K562 (cell line): Measurements from ENCODE around the gene ZNF335. TPM values are rescaled to one million over a fixed set of nuclear protein-coding genes. Genes with fewer than 3 reads are reported as not detected.
A peak's percentile ranks its signal among the peaks of the same experiment; 100 is the strongest.

Source experiments
- FOS ChIP-seq: IDR thresholded peaks from 3 replicates; pipeline ENCODE4 v1.6.1; 2011; ENCODE audit not compliant: insufficient read length; ENCODE audit errors: extremely low read depth
- HDAC2 ChIP-seq: fragments of 450-650 bp; IDR thresholded peaks from 2 replicates; pipeline ENCODE4 v1.6.1; 2016; ENCODE audit warnings: mild to moderate bottlenecking
- HDAC6 ChIP-seq: IDR thresholded peaks from 2 replicates; pipeline ENCODE4 v1.6.1; 2012; ENCODE audit warnings: low read depth, mild to moderate bottlenecking, control low read depth, inconsistent platforms, low read length, moderate library complexity
- HNRNPUL1 ChIP-seq: fragments of 200-400 bp; formaldehyde crosslinking; IDR thresholded peaks from 2 replicates; pipeline ENCODE4 v1.6.1; 2017; ENCODE audit warnings: low read length
- MCM5 ChIP-seq: fragments of 450-650 bp; IDR thresholded peaks from 2 replicates; pipeline ENCODE4 v1.6.1; 2016; ENCODE audit warnings: low read depth
- POLR3A ChIP-seq: IDR thresholded peaks from 2 replicates; pipeline ENCODE4 v1.6.1; 2011; ENCODE audit warnings: borderline replicate concordance, mild to moderate bottlenecking, moderate library complexity; ENCODE audit not compliant: insufficient read length, insufficient read depth; ENCODE audit errors: extremely low read depth
- SMAD3 ChIP-seq: fragments of 450-650 bp; formaldehyde crosslinking; conservative IDR thresholded peaks from 2 replicates; pipeline ENCODE4 v1.4.0; 2020; ENCODE audit warnings: mild to moderate bottlenecking
- SRSF9 ChIP-seq: fragments of 200-400 bp; formaldehyde crosslinking; IDR thresholded peaks from 2 replicates; pipeline ENCODE4 v1.6.1; 2017; ENCODE audit warnings: low read depth, low read length, borderline replicate concordance
- ZC3H4 ChIP-seq: sonication (generic); formaldehyde crosslinking; IDR thresholded peaks from 2 replicates; pipeline ENCODE4 v1.9.0; 2021; ENCODE audit warnings: missing genetic modification reagents, borderline replicate concordance
- ZNF77 ChIP-seq: fragments of 250-450 bp; sonication (Bioruptor Pico); IDR thresholded peaks from 2 replicates; pipeline ENCODE4 v1.5.0; 2020
- ZNF830 ChIP-seq: fragments of 250-450 bp; sonication (Bioruptor Pico); IDR thresholded peaks from 2 replicates; pipeline ENCODE4 v1.5.0; 2021; ENCODE audit warnings: mild to moderate bottlenecking
- polyA plus RNA-seq, 8 experiments: library from polyadenylated mRNA; depleted of rRNA in 4 of 8; stranded (reverse) in 5 of 8; unstranded in 3 of 8; fragments of >200 nt; fragmentation: Nextera tagmentation in 2 of 8; fragmentation: Illumina TruSeq in 1 of 8; extraction: Ambion mirVana in 2 of 8; extraction: Trizol in 1 of 8; gene quantifications; 2 replicates each; pipeline versions ENCODE4 v1.2.1 to v1.2.3, GENCODE V29; 2011 to 2014; ENCODE audit warnings: inconsistent platforms in 1 of 8, missing spikeins in 1 of 8
- total RNA-seq, 7 experiments: library from RNA; depleted of rRNA in 6 of 7; stranded (reverse); fragments of >200 nt in 6 of 7; fragmentation: Illumina TruSeq in 2 of 7; extraction: Trizol in 2 of 7; gene quantifications; 2 replicates each; pipeline versions ENCODE4 v1.2.1 to v1.2.3, GENCODE V29; 2011 to 2021; ENCODE audit warnings: low replicate concordance in 1 of 7
- TF ChIP-seq, protein P1 (sequence below): sonication (generic); formaldehyde crosslinking; IDR thresholded peaks from 2 replicates; pipeline ENCODE4 v1.8.0; 2023; ENCODE audit warnings: missing genetic modification reagents, mild to moderate bottlenecking, borderline replicate concordance
- TF ChIP-seq, protein P2 (sequence below): sonication (generic); formaldehyde crosslinking; IDR thresholded peaks from 2 replicates; pipeline ENCODE4 v1.8.0; 2022; ENCODE audit warnings: missing genetic modification reagents, mild to moderate bottlenecking, borderline replicate concordance
- TF ChIP-seq, protein P3 (sequence below): fragments of 450-650 bp; formaldehyde crosslinking; IDR thresholded peaks from 2 replicates; pipeline ENCODE4 v1.4.0; 2022; ENCODE audit warnings: mild to moderate bottlenecking, moderate library complexity
- TF ChIP-seq, protein P4 (sequence below): fragments of 200-800 bp; sonication (Bioruptor generic); IDR thresholded peaks from 2 replicates; pipeline ENCODE4 v1.6.1; 2017; ENCODE audit warnings: missing genetic modification characterization, missing compliant biosample characterization
- TF ChIP-seq, protein P5 (sequence below): sonication (generic); formaldehyde crosslinking; IDR thresholded peaks from 2 replicates; pipeline ENCODE4 v1.8.1; 2023; ENCODE audit warnings: mild to moderate bottlenecking, missing genetic modification reagents

ZNF335 gene
- total and polyA plus RNA-seq, 9 of the 15 experiments (the other 6 are each of a cell fraction or from before 2014, with no cell fraction given): 0.39 to 16.0 (median 7.6) TPM

DNA sequence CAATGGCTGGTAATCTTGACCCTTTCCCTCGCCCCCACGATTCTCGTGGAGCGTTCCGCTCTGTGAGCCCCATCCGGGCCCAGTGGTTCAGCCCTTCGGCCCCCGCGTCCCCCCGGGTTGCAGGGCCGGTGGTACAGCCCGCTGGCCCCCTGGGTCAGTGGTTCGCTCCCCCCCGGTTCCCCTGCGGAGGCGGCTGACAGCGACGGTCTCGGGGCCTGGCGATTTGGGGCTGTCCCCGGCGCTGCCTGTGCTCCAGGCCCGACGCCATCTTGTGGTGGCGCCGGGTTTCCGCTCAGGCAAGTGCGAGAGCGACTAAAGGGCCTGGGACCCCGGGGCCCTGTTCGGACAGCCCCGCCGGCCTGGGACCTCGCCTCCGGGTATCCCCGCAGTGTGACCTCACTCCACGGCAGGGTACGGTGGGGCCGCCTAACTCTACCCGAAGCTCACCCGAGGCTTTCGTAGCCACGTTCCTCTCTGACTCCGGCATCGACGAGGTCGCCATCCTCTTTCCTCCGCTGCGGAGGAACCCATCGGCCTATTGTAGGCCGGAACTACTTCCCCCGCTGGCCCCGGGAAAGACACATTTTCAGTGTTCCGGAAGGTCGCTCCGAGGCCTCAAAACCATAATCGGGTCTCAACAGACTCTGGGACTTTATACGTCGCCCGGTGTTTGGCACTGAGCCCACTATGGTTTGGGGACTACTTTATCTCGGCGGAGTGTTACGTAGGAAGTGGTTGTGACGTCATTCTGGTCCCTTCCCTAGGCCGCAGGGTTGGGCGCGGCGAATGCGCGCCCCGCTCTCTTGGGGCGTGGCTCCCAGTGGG lies at the start of gene ZNF335 (continued):
- TF ChIP-seq, protein P1, sequence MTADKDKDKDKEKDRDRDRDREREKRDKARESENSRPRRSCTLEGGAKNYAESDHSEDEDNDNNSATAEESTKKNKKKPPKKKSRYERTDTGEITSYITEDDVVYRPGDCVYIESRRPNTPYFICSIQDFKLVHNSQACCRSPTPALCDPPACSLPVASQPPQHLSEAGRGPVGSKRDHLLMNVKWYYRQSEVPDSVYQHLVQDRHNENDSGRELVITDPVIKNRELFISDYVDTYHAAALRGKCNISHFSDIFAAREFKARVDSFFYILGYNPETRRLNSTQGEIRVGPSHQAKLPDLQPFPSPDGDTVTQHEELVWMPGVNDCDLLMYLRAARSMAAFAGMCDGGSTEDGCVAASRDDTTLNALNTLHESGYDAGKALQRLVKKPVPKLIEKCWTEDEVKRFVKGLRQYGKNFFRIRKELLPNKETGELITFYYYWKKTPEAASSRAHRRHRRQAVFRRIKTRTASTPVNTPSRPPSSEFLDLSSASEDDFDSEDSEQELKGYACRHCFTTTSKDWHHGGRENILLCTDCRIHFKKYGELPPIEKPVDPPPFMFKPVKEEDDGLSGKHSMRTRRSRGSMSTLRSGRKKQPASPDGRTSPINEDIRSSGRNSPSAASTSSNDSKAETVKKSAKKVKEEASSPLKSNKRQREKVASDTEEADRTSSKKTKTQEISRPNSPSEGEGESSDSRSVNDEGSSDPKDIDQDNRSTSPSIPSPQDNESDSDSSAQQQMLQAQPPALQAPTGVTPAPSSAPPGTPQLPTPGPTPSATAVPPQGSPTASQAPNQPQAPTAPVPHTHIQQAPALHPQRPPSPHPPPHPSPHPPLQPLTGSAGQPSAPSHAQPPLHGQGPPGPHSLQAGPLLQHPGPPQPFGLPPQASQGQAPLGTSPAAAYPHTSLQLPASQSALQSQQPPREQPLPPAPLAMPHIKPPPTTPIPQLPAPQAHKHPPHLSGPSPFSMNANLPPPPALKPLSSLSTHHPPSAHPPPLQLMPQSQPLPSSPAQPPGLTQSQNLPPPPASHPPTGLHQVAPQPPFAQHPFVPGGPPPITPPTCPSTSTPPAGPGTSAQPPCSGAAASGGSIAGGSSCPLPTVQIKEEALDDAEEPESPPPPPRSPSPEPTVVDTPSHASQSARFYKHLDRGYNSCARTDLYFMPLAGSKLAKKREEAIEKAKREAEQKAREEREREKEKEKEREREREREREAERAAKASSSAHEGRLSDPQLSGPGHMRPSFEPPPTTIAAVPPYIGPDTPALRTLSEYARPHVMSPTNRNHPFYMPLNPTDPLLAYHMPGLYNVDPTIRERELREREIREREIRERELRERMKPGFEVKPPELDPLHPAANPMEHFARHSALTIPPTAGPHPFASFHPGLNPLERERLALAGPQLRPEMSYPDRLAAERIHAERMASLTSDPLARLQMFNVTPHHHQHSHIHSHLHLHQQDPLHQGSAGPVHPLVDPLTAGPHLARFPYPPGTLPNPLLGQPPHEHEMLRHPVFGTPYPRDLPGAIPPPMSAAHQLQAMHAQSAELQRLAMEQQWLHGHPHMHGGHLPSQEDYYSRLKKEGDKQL: no peak
- TF ChIP-seq ZC3H4 (CRISPR knock-in tag) (no peak), MCM5 (no peak), SRSF9 (no peak), HNRNPUL1 (no peak), FOS (no peak), ZNF77 (CRISPR knock-in tag) (no peak), HDAC6 (no peak), HDAC2 (peak; percentile 91), SMAD3 (0 out of 2 replicates have a peak, but pooled peaks have one; percentile 9), ZNF830 (CRISPR knock-in tag) (no peak), POLR3A (no peak)
- TF ChIP-seq, protein P2, sequence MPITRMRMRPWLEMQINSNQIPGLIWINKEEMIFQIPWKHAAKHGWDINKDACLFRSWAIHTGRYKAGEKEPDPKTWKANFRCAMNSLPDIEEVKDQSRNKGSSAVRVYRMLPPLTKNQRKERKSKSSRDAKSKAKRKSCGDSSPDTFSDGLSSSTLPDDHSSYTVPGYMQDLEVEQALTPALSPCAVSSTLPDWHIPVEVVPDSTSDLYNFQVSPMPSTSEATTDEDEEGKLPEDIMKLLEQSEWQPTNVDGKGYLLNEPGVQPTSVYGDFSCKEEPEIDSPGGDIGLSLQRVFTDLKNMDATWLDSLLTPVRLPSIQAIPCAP (CRISPR knock-in tag): peak; percentile 90; the same call in 1 of the 2 replicates
- TF ChIP-seq, protein P3, sequence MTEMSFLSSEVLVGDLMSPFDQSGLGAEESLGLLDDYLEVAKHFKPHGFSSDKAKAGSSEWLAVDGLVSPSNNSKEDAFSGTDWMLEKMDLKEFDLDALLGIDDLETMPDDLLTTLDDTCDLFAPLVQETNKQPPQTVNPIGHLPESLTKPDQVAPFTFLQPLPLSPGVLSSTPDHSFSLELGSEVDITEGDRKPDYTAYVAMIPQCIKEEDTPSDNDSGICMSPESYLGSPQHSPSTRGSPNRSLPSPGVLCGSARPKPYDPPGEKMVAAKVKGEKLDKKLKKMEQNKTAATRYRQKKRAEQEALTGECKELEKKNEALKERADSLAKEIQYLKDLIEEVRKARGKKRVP (CRISPR knock-in tag): no peak
- TF ChIP-seq, protein P4, sequence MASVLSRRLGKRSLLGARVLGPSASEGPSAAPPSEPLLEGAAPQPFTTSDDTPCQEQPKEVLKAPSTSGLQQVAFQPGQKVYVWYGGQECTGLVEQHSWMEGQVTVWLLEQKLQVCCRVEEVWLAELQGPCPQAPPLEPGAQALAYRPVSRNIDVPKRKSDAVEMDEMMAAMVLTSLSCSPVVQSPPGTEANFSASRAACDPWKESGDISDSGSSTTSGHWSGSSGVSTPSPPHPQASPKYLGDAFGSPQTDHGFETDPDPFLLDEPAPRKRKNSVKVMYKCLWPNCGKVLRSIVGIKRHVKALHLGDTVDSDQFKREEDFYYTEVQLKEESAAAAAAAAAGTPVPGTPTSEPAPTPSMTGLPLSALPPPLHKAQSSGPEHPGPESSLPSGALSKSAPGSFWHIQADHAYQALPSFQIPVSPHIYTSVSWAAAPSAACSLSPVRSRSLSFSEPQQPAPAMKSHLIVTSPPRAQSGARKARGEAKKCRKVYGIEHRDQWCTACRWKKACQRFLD (CRISPR knock-in tag): peak; percentile 52; the same call in 1 of the 2 replicates
- TF ChIP-seq, protein P5, sequence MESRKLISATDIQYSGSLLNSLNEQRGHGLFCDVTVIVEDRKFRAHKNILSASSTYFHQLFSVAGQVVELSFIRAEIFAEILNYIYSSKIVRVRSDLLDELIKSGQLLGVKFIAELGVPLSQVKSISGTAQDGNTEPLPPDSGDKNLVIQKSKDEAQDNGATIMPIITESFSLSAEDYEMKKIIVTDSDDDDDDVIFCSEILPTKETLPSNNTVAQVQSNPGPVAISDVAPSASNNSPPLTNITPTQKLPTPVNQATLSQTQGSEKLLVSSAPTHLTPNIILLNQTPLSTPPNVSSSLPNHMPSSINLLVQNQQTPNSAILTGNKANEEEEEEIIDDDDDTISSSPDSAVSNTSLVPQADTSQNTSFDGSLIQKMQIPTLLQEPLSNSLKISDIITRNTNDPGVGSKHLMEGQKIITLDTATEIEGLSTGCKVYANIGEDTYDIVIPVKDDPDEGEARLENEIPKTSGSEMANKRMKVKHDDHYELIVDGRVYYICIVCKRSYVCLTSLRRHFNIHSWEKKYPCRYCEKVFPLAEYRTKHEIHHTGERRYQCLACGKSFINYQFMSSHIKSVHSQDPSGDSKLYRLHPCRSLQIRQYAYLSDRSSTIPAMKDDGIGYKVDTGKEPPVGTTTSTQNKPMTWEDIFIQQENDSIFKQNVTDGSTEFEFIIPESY: peak; percentile 72
